Left hindlimb (tissue), 1 donor: ENCODE results near the gene POLR1B.
A peak's percentile ranks its signal among the peaks of the same experiment; 100 is the strongest.
"Not testable (repeated sequence)": the region's sequence is repeated elsewhere in the genome, so short reads cannot be mapped to it uniquely, and the experiment has no call there.

Experiments
- DNase-seq: peaks from one replicate; pipeline ENCODE4 v3.0.0-alpha.2; 2018

The POLR1B gene

GRCh38 chr2:112541315-112542122, 746 bp upstream of the POLR1B start:
- peak; percentile 90 for DNase-seq

- no peak for DNase-seq
Observed at GRCh38 chr2:112542984-112543661, 858 bp downstream of the POLR1B start.

- DNase-seq: no peak
Observed at GRCh38 chr2:112547333-112547732, 5.1 kb downstream of the POLR1B start.

GRCh38 chr2:112548980-112549379, 6.7 kb downstream of the POLR1B start:
- DNase-seq: no peak

GRCh38 chr2:112566104-112566503, 23.8 kb downstream of the POLR1B start:
- no peak for DNase-seq

GRCh38 chr2:112566508-112566907, 24.2 kb downstream of the POLR1B start:
- not testable (repeated sequence) for DNase-seq

GRCh38 chr2:112572005-112572404, 29.7 kb downstream of the POLR1B start:
- DNase-seq: no peak

- DNase-seq: no peak
Observed at GRCh38 chr2:112577756-112578155, 35.5 kb downstream of the POLR1B start.

- DNase-seq: no peak
Observed at GRCh38 chr2:112579241-112579640, 37.0 kb downstream of the POLR1B start.

- no peak for DNase-seq
Observed at GRCh38 chr2:112580084-112580483, 37.8 kb downstream of the POLR1B start.

- DNase-seq: no peak
Observed at GRCh38 chr2:112582314-112582746, 40.1 kb downstream of the POLR1B start.

- DNase-seq: no peak
Observed at GRCh38 chr2:112583497-112584133, 41.4 kb downstream of the POLR1B start.

GRCh38 chr2:112584134-112584890, 42.0 kb downstream of the POLR1B start, which contains the start of gene CHCHD5:
TSS of gene CHCHD5 (plus strand) at chr2:112584609. CDS start at chr2:112584648, 39 bp downstream.
- DNase-seq: peak; percentile 96

- DNase-seq: no peak
Observed at GRCh38 chr2:112584891-112585250, 42.6 kb downstream of the POLR1B start.

GRCh38 chr2:112585400-112585799, 43.1 kb downstream of the POLR1B start:
- no peak for DNase-seq

GRCh38 chr2:112585873-112586464, 43.7 kb downstream of the POLR1B start:
- DNase-seq: no peak

GRCh38 chr2:112588611-112589045, 46.4 kb downstream of the POLR1B start:
- DNase-seq: no peak

GRCh38 chr2:112591413-112591812, 49.1 kb downstream of the POLR1B start:
- no peak for DNase-seq

- no peak for DNase-seq
Observed at GRCh38 chr2:112593736-112594135, 51.5 kb downstream of the POLR1B start.

GRCh38 chr2:112597537-112598322, 55.5 kb downstream of the POLR1B start:
- no peak for DNase-seq

- no peak for DNase-seq
Observed at GRCh38 chr2:112600634-112601033, 58.4 kb downstream of the POLR1B start.

GRCh38 chr2:112601754-112602153, 59.5 kb downstream of the POLR1B start:
- DNase-seq: no peak
